Retinal pigment epithelial cell (primary cell): ENCODE data around the gene PPP2R2B.

ENCODE experiments used
- DNase-seq: peaks from one replicate; pipeline ENCODE4 v3.0.0-alpha.2; 2010; ENCODE audit warnings: low read depth
- H3K4me3 ChIP-seq: 2 replicates; pipeline ENCODE4 v1.5.1; 2011; ENCODE audit warnings: mild to moderate bottlenecking, low read length, control low read depth, moderate library complexity
- TF ChIP-seq, protein P1 (sequence below): conservative IDR thresholded peaks from 2 replicates; pipeline ENCODE4 v1.5.1; 2011; ENCODE audit warnings: low read depth, low read length, control low read depth, inconsistent platforms

Gene PPP2R2B

DNA sequence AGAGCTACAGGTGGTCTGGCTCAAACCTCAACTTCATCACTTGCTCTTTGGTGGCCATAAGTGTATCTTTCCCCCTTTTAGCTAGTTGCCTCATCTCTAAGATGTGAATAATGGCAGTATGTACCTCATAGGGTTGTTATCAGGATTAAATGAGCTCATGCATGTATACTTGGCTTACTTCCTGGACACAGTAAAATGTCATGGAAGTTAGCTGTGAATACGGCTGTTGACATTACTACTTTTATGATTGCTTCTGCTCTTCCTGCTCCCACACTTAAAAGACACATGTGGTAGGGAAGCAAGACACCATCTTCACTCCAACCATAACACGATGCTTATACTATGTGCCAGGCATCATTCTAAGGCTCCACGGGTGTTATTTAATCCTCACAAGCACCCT, 248.1 kb downstream of the PPP2R2B start:
- no peak for DNase-seq
- H3K4me3 ChIP-seq = no peak overlapping the region
- TF ChIP-seq, protein P1, sequence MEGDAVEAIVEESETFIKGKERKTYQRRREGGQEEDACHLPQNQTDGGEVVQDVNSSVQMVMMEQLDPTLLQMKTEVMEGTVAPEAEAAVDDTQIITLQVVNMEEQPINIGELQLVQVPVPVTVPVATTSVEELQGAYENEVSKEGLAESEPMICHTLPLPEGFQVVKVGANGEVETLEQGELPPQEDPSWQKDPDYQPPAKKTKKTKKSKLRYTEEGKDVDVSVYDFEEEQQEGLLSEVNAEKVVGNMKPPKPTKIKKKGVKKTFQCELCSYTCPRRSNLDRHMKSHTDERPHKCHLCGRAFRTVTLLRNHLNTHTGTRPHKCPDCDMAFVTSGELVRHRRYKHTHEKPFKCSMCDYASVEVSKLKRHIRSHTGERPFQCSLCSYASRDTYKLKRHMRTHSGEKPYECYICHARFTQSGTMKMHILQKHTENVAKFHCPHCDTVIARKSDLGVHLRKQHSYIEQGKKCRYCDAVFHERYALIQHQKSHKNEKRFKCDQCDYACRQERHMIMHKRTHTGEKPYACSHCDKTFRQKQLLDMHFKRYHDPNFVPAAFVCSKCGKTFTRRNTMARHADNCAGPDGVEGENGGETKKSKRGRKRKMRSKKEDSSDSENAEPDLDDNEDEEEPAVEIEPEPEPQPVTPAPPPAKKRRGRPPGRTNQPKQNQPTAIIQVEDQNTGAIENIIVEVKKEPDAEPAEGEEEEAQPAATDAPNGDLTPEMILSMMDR = no peak

DNA sequence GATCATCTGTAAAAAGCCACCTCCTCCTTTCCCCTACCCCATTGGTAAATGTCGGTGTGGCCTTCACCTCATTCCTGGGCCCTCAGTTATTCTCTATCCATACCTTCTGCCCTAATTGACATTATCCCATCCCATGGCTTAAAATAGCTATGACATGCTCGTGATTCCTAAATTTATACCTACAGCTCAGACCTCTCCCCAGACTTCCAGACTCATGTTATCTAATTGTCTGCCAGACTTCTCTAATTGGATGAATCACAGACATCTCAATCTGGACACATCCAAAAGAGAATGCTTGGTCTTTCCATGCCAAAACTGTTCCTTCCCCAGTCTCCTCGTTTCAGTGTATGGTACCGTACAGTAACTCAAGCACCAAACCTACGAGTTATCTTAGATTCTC, 249.6 kb downstream of the PPP2R2B start:
- H3K4me3 ChIP-seq = no peak overlapping the region
- TF ChIP-seq, protein P1 = no peak
- DNase-seq = no peak

DNA sequence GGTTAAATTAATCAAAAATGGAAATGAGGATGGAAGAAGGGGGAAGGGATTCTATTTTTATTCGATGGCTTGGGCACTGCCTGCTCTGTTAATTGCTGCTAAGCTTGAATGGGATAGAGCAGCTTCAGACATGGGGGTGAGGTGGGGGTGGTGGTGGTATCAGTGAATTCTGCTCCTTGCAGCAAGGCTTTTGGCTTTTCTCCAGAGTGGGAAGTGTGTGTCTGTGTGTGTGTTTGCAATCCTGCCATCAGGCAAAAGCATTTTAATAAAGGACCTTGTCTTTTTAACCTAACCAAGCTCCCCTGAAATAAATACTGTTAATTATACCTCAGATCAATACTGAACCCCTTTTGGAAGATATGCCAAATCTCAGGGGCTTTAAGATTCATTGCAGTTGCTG, 251.6 kb downstream of the PPP2R2B start:
- no peak for DNase-seq
- no peak overlapping the region for H3K4me3 ChIP-seq
- TF ChIP-seq, protein P1 = no peak

DNA sequence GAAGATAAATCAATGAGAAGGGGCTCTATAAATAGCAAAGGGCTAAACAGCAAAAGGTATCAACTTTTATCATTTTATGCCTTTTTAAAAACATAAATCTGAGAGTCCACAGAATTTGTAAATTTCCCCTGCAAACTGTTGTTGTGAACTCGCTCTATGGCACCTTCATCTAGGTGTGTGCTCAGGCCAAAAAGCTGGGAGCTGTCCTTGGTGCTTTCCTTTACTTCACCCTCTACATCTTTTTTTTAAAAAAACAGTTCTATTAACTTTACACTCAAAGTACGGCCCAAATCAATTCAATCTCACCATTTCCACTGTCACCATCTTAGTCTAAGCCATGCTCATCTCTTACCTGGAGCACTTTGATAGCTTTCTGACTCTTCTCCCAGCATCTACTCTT, 254.4 kb downstream of the PPP2R2B start:
- no peak for DNase-seq
- H3K4me3 ChIP-seq = no peak overlapping the region
- TF ChIP-seq, protein P1 = no peak

DNA sequence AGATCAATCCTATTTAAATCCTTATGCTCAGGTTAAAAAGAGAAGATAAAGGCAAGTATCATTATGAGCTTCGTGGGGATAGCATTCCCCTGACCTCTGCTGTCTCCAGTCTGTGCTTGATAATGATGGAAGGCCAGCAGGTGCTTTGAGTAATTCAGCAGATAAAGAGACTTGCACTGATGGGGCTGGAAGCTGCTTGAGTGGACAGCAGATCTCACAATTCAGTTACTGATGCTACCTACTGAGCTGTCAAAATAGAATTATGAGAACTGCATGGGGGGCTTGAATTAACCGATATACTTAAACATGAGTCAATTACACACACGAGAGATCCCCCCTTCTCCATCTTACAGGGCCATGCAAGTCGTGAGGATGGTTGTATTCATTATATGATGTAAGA, 254.9 kb downstream of the PPP2R2B start:
- TF ChIP-seq, protein P1 = no peak
- no peak overlapping the region for H3K4me3 ChIP-seq
- DNase-seq = no peak

DNA sequence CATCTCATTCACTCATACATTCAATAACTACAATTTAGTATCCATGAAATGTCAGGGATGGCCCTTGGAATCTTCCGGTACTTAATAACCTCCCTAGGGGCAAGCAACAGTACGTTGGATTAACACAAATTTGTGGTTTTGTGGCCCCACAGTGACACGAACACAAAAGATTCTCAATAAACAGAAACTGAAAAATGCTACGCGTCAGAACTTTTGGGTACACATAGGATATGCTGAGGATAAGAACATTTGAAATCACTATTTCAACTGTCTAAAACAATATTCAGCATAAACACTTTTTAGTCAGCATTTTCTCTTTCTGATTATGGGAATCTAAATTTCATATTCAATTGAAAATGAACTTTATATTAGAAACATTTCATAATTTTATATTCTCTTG, 255.5 kb downstream of the PPP2R2B start:
- TF ChIP-seq, protein P1 = no peak
- H3K4me3 ChIP-seq = no peak overlapping the region
- DNase-seq = no peak

DNA sequence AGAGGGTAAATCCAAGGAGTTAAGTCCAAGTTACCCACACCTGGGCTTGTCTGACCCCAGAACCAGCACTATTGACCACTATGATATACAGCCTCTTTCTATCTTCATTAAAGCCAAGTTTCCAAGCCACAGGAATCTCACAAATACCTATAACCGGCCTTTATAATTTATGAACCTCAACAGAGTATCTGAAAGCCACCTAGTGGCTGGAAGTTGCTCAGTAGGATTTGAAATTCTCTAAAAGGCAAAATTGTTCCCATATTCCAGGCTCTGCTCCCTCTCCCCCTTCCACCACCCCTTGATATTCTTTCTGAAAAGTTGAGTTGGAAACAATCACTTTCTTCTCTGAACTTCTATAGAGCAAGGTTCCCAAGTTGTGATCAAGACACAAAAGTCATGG, 256.2 kb downstream of the PPP2R2B start:
- no peak overlapping the region for H3K4me3 ChIP-seq
- TF ChIP-seq, protein P1 = peak; percentile 60
- DNase-seq = no peak
